HG02852 (cell line): ENCODE results near the gene PGM2.

Source experiments
- ATAC-seq: cut with Tn5 transposase; IDR thresholded peaks from one replicate; pipeline ENCODE4 v1.9.1; 2021; ENCODE audit warnings: mild to moderate bottlenecking, moderate library complexity; ENCODE audit not compliant: unreplicated experiment

The PGM2 gene

DNA sequence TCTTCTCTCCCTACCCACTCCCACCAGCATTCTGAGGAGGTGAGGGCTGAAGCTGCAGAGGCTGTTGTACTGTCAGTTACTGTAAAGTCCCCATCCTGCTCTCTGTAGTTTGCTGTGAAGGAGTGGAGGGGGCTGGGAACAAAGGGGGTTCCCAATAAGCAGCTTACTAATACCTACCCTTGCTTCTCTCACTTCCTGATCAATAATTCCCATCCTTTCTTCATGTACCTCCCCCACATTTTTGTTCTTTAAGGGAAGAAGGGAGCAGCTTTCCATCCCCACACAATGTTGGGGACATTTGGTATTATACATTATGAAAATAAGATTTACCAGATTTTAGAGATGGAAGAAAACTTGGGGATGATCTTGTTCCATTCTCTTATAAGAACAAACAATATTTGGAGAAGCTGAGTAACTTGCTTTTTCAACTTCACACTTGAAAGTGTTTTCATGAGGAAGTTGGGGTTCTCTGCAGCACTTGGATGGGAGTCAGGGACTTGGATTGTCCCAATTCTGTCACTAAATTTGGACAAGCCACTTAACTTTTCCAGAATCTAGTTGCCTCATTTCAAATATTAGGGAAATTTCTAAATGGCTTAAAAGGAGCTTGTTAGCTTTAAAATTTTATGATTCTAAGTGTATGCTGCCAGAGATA, 69.8 kb downstream of the PGM2 start:
- ATAC-seq = no peak

DNA sequence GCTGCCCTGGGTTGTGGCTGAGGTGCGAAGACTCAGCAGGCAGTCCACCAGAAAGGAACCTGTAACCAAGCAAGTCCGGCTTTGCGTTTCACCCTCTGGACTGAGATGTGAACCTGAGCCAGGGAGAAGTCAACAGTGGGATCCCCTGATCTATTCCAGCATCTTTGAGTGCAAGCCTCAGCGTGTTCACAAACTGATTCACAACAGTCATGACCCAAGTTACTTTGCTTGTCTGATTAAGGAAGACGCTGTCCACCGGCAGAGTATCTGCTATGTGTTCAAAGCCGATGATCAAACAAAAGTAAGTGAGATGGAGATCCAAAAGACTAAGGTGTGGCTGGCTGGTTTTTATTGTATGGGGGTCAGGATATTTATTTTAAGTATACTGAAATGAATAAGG, 75.7 kb downstream of the PGM2 start:
- ATAC-seq = no peak

DNA sequence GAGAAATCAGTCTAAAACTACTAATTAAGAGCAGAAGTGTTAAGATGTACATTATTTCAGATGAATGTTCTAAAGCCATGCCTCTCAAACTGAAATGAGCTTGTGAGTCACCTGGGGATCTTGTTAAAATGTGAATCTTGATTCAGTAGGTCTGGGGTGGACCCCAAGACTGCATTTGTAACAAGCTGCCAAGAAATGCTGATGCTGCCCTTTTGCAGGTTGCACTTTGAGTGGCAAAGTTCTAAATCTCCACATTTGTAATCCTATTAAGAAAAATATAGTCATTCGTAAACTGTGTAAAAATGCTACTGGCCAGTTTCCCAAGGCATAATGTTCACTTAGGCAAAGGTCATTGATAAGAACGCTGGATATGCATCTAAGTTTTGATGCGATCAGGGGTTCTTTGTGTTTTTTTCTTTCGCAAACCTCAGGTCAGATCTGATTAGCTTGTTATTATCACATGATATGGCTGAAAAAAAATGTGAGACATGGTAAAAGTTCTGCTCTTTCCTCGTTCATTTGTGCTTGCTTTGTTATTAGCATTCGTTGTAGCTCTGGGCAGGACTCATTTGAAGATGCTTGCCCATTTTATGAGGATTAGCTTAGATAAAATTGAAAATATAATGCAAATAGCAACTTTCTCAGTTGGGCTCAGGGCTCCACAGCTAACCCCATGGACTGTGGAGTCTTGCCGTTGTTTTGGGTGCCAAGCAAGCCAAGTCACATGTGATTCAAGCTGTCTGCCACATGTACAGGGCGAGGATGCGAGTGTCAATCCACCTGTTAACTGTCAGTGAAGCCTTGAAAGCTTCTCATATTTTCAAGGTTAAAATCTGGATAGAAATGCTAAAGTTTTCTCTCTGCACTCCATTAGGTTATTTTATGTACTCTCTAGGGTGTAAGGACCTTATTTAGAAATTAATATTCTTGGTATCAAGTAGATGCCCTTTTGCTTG, 76.5 kb downstream of the PGM2 start:
- ATAC-seq = no peak

DNA sequence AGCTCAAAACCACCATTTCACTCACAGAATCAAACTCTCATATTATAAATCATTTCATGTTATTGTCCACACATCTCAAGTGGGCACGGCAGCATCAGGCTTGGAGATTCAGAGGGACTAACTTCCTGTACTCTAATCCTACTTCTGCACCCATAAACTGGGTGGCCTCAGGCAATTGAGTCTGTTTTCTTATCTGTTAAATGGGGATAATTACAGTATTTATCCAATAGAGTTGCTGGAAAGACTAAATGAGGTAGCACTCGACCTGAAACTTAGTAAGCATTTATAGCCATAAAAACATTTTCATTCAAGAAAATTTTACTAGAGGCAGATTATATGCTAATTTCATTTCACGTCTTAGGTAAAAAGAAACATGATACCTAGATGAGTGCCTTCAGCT, 77.4 kb downstream of the PGM2 start:
- ATAC-seq = no peak

DNA sequence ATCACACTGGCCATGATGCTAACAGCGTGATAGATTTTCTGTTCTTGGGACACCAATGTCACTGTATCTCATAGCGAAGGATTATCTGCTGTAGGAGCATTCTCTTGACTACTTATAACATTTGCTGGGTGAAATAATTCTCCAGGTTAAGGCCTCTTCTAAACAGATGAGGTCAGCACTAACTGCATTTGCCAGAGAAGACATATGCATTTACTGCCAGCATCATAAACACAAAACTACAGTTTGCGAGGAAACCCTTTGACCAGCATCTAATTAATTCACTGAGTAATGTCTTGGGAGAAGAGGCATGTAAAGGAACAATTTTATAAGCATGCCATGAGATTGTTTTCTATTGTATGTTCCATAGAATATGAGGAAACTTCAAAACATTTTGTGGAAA, 78.3 kb downstream of the PGM2 start:
- ATAC-seq = no peak

DNA sequence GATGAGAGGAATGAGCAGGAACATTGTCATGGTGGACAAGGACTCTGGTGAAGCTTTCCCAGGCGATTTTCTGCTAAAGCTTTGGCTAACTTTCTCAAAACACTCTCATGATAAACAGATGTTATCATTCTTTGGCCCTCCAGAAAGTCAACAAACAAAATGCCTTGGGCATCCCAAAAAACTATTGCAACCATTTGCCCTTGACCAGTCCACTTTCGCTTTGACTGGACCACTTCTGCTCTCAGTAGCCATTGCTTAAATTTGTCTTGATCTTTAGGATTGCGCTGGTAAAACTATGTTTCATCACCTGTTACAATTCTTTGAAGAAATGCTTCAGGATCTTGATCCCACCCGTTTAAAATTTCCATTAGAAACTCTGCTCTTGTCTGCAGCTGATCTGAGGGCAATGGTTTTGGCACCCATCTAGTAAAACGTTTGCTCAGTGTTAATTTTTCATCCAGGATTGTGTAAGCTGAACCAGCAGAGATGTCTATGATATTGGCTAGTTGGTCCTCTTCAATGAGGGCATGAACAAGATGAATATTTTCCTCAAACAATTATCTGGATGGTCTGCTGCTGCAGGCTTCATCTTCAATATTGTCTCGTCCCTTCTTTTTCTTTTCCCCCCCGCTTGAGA, 79.2 kb downstream of the PGM2 start:
- no peak for ATAC-seq

DNA sequence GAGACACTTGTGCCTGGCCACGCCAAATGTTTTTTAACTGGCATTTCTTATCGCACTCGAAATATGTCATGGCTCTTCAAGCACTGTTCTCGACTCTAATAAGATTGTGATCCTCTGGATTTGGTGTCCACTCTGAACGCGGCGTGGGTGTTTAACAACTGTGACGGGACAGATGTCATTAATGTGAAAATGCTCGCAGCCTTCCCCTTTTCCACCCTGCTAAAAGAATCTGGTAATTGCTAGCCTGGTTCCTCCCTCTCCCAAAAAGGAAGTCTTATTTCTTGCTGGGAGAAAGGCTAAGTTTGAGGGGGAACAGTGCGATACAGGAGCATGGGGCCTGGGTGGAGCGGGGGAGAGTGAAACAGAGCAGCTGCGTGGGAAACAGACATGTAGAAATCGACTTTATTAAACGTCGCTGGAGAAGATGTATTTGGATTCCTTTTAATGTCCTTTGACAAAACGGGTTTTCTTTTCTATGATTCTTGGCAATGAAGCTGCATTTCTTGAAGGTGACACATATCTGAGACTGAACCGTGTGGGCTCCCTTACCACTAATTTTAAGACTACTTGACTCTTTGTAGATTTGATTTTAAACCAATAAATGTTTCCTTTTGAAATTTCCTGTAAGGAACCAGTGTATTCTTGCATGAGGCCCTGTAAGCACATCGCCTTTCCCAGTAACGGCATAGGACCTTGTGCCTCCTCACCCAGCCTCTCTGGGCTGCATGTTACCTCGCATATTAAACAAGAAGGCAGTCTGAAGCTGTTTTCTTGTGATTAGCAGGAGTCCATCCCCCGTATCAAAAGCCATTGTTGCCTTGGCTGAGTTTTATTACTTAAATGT, 82.2 kb downstream of the PGM2 start:
- no peak for ATAC-seq

DNA sequence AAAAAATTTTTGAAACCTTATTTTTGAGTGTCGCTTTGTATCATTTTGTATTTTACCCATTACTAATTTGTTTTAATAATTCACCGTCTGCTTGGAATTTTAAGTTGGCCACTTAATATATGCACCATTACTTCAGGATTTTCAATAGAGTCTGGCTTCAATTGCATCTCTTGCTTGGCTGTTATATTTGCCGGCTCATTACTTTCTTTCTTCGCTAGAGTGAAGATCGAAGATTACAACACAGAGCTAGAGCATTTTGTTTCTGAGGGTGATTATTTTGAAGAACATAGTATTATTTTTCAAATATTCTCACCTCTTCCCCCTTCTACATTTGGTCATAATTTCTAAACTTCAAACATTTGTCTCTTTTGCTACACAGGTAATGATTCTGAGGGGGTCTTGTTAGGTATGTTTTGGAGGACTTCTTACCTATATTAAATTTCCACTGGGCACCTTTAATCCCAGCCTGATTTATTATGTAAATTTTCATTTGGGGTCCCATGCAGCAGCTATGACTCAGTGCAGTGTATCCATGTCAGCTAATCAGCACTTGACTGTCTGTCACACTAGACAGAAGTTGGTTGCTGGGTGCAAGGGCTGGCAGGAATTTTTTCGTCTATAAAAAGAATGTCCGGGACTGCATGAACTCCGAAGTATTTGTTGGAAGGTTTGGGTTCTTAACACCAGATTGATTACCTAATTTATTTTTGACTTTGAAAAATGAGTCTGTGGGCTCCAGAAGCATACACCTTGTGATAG, 83.0 kb downstream of the PGM2 start:
- no peak for ATAC-seq

DNA sequence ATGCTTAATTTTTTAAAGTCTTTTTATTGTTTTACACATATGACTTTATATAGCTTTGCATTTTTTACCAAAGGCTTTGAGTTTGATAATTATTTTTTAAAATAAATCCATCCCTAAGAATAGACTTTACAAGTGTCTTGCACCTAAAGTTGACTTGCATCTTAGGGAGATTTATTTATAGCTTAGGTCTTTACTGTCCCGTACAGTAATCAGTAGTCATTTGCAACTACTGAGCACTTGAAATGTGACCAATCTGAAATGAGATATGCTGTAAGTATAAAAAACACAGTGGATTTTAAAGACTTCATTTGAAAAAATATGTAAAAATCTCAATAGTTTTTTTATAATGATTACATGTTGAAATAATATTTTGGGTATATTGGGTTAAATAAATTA, 83.6 kb downstream of the PGM2 start:
- ATAC-seq = no peak
